ENCODE results near the gene STRBP.
"Not testable (repeated sequence)": the region's sequence is repeated elsewhere in the genome, so short reads cannot be mapped to it uniquely, and the experiment has no call there.

STRBP gene

DNA sequence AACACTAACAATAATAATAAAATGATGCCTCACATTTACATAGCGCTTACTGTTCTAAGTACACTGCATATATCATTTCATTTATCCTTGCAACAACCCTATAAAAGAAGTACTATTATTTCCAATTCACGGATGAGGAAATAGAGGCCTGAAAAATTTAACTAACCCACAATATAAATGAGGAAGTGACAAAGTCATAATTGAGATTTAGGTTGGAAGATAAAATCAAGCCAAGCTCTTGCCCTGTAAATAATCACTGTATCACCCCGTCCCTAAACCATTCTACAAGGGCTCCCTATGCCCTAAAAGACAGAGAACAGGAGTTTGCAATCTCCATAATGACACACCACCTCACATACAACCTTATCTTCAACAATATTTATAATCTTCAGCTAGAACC, 49.6 kb downstream of the STRBP start:
- no peak for TF ChIP-seq CTCF (IDR thresholded peaks at IDR 0.05; ENCODE audit: insufficient read depth, missing control alignments)
- FAIRE-seq (no peak), DNase-seq (ENCODE audit: insufficient read length, low spot score) (no peak)

DNA sequence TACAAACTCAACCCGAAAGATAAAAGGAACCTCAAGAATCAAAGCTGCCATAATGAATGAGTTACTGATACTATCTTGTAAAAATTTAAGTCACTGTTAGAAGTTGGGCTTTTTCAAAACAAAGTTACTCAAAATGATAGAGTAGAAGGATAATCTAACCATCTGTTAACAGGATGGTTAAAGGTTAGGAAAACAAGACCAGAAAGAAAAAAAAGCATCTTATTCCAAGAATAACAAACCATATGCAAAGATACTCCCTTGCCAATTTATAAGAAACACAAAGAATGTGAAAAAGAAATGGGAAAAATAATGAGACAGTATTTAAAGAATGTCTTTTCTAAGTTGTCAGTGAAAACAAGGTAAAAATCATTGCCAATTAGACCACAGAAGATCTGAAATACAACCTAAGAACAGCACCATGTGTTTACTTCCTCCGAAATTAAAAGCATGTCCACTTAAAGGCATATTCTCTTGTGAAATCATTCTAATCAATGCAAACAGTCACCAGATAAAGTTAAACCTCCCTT, 51.2 kb downstream of the STRBP start:
- DNase-seq (ENCODE audit: insufficient read length, low spot score): no peak
- FAIRE-seq: no peak
- no peak for TF ChIP-seq CTCF (IDR thresholded peaks at IDR 0.05; ENCODE audit: insufficient read depth, missing control alignments)

GRCh38 chr9:123216251-123216797, 52.1 kb downstream of the STRBP start:
- no peak for DNase-seq (ENCODE audit: insufficient read length, low spot score)
- FAIRE-seq: peak; percentile 6
- no peak for TF ChIP-seq CTCF (IDR thresholded peaks at IDR 0.05; ENCODE audit: insufficient read depth, missing control alignments)

DNA sequence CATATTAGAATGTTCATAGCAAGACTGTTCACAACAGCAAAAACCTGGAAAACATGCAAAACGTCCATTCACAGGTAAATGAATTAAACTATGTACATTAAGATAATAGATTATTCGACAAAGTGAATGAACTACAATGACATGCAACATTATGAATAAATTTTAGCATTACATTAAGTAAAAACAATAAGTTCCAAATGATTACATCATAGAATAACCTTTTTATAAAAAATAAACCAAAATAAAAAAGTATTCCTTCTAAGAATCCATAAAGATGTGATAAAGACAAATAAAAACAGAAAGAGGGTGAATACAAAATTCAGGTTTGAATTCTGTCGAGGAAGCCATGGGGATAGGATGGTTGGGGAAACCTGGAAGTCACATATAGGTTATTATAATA, 57.3 kb downstream of the STRBP start:
- TF ChIP-seq CTCF (IDR thresholded peaks at IDR 0.05; ENCODE audit: insufficient read depth, missing control alignments): no peak
- no peak for FAIRE-seq
- DNase-seq (ENCODE audit: insufficient read length, low spot score): no peak

- DNase-seq (ENCODE audit: insufficient read length, low spot score): no peak
- no peak for FAIRE-seq
- TF ChIP-seq CTCF (IDR thresholded peaks at IDR 0.05; ENCODE audit: insufficient read depth, missing control alignments): no peak
These were observed 59.7 kb downstream of the STRBP start for GRCh38 chr9:123208626-123209174.

GRCh38 chr9:123206065-123206464, 62.3 kb downstream of the STRBP start:
- TF ChIP-seq CTCF (IDR thresholded peaks at IDR 0.05; ENCODE audit: insufficient read depth, missing control alignments): no peak
- no peak for FAIRE-seq
- DNase-seq (ENCODE audit: insufficient read length, low spot score): no peak

DNA sequence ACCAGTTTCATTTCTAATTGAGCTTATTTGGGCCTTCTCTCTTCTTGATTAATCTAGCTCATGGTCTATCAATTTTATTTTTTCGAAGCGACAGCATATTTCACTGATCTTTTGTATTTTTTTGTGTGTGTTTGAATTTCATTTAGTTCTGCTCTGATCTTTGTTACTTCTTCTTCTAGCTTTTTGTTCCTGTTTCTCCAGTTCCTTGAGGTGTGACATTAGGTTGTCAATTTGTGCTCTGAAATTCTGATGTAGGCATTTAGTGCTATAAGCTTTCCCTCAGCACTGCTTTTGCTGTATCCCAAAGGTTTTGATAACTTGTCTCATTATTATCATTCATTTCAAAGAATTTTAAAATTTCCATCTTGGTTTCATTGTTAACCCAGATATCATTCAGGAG, 67.3 kb downstream of the STRBP start:
- no peak for FAIRE-seq
- no peak for DNase-seq (ENCODE audit: insufficient read length, low spot score)
- TF ChIP-seq CTCF (IDR thresholded peaks at IDR 0.05; ENCODE audit: insufficient read depth, missing control alignments): no peak

- DNase-seq (ENCODE audit: insufficient read length, low spot score); FAIRE-seq: not testable (repeated sequence)
These were observed 67.9 kb downstream of the STRBP start for GRCh38 chr9:123200469-123200868.
